Colonic mucosa (tissue), 4 donors: Measurements from ENCODE around the gene PRRT4. TPM values are rescaled to one million over a fixed set of nuclear protein-coding genes. Genes with fewer than 3 reads are reported as not detected.

ENCODE experiments used
- DNase-seq: peaks from one replicate; pipeline ENCODE4 v3.0.0-alpha.2; 2020
- H3K27ac ChIP-seq: fragments of 200-600 bp; one replicate; pipeline ENCODE4 v1.8.0; 2021
- H3K27me3 ChIP-seq: fragments of 200-600 bp; one replicate; pipeline ENCODE4 v1.8.0; 2021
- H3K36me3 ChIP-seq: fragments of 200-600 bp; one replicate; pipeline ENCODE4 v1.8.0; 2021
- H3K4me1 ChIP-seq: fragments of 200-600 bp; one replicate; pipeline ENCODE4 v1.8.0; 2021; ENCODE audit warnings: mild to moderate bottlenecking
- H3K4me3 ChIP-seq: fragments of 200-600 bp; one replicate; pipeline ENCODE4 v1.8.0; 2021
- H3K9ac ChIP-seq, 2 donors: one replicate each; pipeline ENCODE4 v1.7.0; 2013; ENCODE audit warnings: control low read depth in 2 of 2, low read depth in 2 of 2, low read length in 2 of 2
- H3K9me3 ChIP-seq: fragments of 200-600 bp; one replicate; pipeline ENCODE4 v1.8.0; 2021
- CTCF ChIP-seq: fragments of 200-600 bp; IDR thresholded peaks from one replicate; pipeline ENCODE4 v1.8.0; 2022; ENCODE audit warnings: antibody characterized with exemption, mild to moderate bottlenecking
- intact Hi-C: fragments of 100-400 bp; cut with DNase I; formaldehyde crosslinking; loops from one replicate; pipeline ENCODE4 v1.14.1; 2022
- total RNA-seq, 2 donors: library from RNA; stranded (reverse); fragmentation: NEBNext Ultra II Directional in 1 of 2; extraction: Animal tissue kit (Norgen Biotek cat#: 25700) in 1 of 2; gene quantifications; one replicate each; pipeline ENCODE4 v1.2.1, GENCODE V29; 2021
- donor health status: healthy.
- donor health status: DM: no; HTN: no; CAD: no.
- donor health status: DM: no; HTN: no; CAD: no.

Gene PRRT4
- total RNA-seq, 2 donors from 2014 or later, result 0.24 TPM; not detected in 1

DNA sequence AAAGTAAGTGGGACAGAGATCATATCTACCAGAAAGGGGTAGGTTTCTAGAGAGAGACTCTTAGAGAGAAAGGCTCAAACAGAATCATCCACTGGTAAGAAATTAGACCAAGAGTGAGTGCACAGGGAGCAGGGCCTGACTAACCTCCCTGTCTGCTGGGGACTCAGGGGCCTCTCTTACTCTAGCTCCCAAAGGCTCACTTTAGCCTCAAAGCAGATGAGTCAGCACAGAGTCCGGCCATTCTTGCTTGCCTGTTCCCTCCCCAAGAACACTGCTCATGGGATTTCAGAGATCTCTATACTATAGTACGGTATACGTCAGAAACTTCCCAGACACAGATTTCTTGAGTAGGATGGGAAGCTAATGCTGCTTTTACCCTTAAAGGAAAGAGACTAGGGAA is 50.5 kb downstream of the PRRT4 start:
- Histone ChIP-seq H3K9ac (no peak overlapping the region), H3K9me3 (no peaks in the 10 kb centered on the region), H3K36me3 (peaks cover 13% of the 10 kb centered on the region), H3K4me3 (no peak overlapping the region), H3K4me1 (no peaks in the 10 kb centered on the region), H3K27me3 (no peaks in the 10 kb centered on the region), H3K27ac (no peak overlapping the region)
- no peak for TF ChIP-seq CTCF
- DNase-seq, result no peak
- intact Hi-C loops, result no loop called here

- no peak for TF ChIP-seq CTCF
- peaks cover 13% of the 10 kb centered on the region for H3K36me3 ChIP-seq
Measured at GRCh38 chr7:128310499-128310898, 51.0 kb downstream of the PRRT4 start.

DNA sequence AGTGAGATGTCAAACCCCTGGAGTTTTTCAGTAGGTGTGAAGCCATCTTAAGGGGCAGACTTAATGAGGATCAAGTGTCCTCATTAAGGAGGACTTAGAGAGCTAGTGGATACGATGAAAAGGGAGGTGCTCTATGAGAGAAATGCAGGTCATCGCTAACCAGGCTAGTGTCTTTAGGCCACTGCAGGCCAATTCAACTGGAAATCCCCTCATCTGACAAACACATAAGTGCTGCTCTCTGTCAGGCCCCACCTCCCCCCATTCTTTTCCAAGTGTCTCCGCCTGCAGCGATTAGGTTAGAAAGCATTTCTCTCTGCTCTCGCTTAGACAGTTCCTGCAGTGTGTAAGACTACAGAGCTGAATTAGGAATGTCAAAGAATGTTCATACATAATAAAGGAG is 51.5 kb downstream of the PRRT4 start:
- Histone ChIP-seq H3K36me3 (peaks cover 13% of the 10 kb centered on the region), H3K27me3 (no peaks in the 10 kb centered on the region), H3K9ac (no peak overlapping the region), H3K4me3 (no peak overlapping the region), H3K4me1 (no peaks in the 10 kb centered on the region), H3K27ac (no peak overlapping the region), H3K9me3 (no peaks in the 10 kb centered on the region)
- TF ChIP-seq CTCF, result no peak
- intact Hi-C loops, result no loop called here
- DNase-seq, result no peak

More at GRCh38 chr7:128310499-128310898, 51.0 kb downstream of the PRRT4 start:
- H3K4me3 ChIP-seq, result no peak overlapping the region
- H3K27ac ChIP-seq, result no peak overlapping the region
- no peak for DNase-seq
- intact Hi-C loops, result no loop called here
- no peaks in the 10 kb centered on the region for H3K27me3 ChIP-seq
- no peaks in the 10 kb centered on the region for H3K9me3 ChIP-seq
- H3K9ac ChIP-seq, result no peak overlapping the region
- no peaks in the 10 kb centered on the region for H3K4me1 ChIP-seq

- no peak for DNase-seq
- H3K4me1 ChIP-seq, result no peaks in the 10 kb centered on the region
- no peaks in the 10 kb centered on the region for H3K27me3 ChIP-seq
- intact Hi-C loops, result no loop called here
- no peak overlapping the region for H3K27ac ChIP-seq
- peaks cover 9% of the 10 kb centered on the region for H3K36me3 ChIP-seq
- no peak for TF ChIP-seq CTCF
- H3K9ac ChIP-seq, result no peak overlapping the region
- H3K4me3 ChIP-seq, result no peak overlapping the region
- no peaks in the 10 kb centered on the region for H3K9me3 ChIP-seq
Measured at GRCh38 chr7:128309124-128309523, 52.4 kb downstream of the PRRT4 start.

DNA sequence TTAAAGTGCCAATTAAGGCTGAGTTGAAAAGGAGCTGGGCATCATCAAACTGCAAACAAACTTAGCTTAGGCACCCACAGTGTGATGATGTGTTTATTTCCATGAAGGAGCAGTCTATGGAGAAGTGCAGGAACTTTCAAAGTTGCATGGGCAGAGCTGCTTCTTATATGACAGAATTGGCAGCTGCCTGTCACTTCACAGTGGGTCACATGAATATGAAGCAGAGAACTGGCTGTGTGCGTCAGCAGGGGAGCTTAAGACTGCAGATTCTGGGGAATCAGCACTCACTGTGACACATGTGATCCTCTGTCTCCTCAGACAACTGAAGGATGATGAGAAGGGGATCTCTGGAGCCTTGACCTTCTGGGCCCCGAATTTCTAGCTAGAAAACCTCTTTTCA is 54.4 kb downstream of the PRRT4 start:
- Histone ChIP-seq H3K4me3 (no peak overlapping the region), H3K4me1 (no peaks in the 10 kb centered on the region), H3K9me3 (no peaks in the 10 kb centered on the region), H3K27me3 (no peaks in the 10 kb centered on the region), H3K36me3 (peaks cover 4% of the 10 kb centered on the region), H3K27ac (no peak overlapping the region), H3K9ac (no peak overlapping the region)
- no peak for DNase-seq
- TF ChIP-seq CTCF, result no peak
- intact Hi-C loops, result no loop called here

DNA sequence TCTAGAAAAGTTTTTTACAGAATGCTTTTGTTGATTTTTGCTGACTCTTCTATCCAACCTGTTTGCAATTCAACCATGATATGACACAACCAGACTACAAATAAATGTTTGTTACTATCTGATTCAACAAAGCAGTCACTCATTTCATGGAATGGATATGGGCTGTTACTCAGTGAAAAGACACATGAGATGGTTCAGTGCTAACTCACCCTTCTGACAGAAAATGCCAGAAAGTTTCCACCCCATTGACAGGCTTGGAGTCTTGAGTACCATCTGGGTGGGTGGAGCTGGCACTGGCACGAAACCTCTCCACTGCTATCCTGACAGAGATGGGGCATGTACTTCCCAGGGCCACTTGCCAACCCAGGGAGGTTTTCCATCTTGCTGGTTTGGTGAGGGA is 57.3 kb downstream of the PRRT4 start:
- no peak for DNase-seq
- Histone ChIP-seq H3K4me3 (no peak overlapping the region), H3K27me3 (no peaks in the 10 kb centered on the region), H3K4me1 (no peaks in the 10 kb centered on the region), H3K36me3 (peaks cover 4% of the 10 kb centered on the region), H3K9me3 (no peaks in the 10 kb centered on the region), H3K9ac (no peak overlapping the region), H3K27ac (no peak overlapping the region)
- intact Hi-C loops, result no loop called here
- TF ChIP-seq CTCF, result no peak
